Measurements from ENCODE around the gene THEMIS.

GRCh38 chr6:127784468-127784867 is 116.4 kb downstream of the THEMIS start:
- TF ChIP-seq CTCF (IDR thresholded peaks at IDR 0.05) (no peak), POLR2A (IDR thresholded peaks at IDR 0.05) (no peak)
